Epithelial cell of proximal tubule (primary cell): Measurements from ENCODE around the gene PCP2. TPM values are rescaled to one million over a fixed set of nuclear protein-coding genes. Genes with fewer than 3 reads are reported as not detected.

Source experiments
- DNase-seq: peaks from one replicate; pipeline ENCODE4 v3.0.0-alpha.2; 2011; ENCODE audit warnings: low read depth
- H3K4me3 ChIP-seq: 2 replicates; pipeline ENCODE4 v1.5.1; 2011; ENCODE audit warnings: low read depth, mild to moderate bottlenecking, low read length
- total RNA-seq: library from RNA; depleted of rRNA; stranded (reverse); fragments of >200 nt; gene quantifications from 2 replicates; pipeline ENCODE4 v1.2.3, GENCODE V29; 2015
- TF ChIP-seq, protein P1 (sequence below): conservative IDR thresholded peaks from 2 replicates; pipeline ENCODE4 v1.5.1; 2012; ENCODE audit warnings: low read depth, mild to moderate bottlenecking, low read length

The PCP2 gene
- total RNA-seq, 1 donor from 2014 or later, result not detected

DNA sequence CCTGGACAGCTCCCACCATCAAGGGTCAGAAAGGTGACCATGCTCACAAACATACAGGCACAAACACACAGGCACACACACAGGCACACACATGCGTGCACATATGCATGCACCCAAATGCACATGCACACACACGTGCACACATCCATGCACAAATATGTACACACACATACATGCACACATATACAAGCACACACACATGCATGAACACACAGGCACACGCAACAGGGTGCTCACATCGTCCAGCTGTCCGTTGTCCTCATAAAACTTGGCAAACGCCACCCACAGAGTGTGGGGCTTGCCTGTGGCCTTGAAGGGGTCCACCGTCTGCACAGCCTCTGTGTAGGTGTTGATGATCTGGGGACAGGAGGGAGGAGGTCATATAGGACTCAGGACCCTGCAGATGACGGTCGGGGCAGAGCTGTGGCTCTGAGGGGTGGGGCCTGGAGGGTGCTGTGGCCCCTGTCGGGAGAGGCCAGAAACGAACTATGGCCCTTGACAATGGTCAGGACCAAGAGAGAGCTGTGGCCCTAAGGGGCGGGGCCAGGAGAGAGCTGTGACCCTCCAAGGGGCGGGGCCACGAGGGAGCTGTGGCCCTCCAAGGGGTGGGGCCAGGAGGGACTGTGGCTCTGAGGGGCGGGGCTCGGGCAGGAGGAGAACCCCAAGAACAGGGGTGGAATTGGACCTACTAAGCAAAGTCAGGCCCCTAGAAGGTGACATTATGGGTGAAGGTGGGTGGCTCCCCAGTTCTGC is 10.4 kb downstream of the PCP2 start:
- TF ChIP-seq, protein P1, sequence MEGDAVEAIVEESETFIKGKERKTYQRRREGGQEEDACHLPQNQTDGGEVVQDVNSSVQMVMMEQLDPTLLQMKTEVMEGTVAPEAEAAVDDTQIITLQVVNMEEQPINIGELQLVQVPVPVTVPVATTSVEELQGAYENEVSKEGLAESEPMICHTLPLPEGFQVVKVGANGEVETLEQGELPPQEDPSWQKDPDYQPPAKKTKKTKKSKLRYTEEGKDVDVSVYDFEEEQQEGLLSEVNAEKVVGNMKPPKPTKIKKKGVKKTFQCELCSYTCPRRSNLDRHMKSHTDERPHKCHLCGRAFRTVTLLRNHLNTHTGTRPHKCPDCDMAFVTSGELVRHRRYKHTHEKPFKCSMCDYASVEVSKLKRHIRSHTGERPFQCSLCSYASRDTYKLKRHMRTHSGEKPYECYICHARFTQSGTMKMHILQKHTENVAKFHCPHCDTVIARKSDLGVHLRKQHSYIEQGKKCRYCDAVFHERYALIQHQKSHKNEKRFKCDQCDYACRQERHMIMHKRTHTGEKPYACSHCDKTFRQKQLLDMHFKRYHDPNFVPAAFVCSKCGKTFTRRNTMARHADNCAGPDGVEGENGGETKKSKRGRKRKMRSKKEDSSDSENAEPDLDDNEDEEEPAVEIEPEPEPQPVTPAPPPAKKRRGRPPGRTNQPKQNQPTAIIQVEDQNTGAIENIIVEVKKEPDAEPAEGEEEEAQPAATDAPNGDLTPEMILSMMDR, result no peak
- no peak overlapping the region for H3K4me3 ChIP-seq
- DNase-seq, result no peak

DNA sequence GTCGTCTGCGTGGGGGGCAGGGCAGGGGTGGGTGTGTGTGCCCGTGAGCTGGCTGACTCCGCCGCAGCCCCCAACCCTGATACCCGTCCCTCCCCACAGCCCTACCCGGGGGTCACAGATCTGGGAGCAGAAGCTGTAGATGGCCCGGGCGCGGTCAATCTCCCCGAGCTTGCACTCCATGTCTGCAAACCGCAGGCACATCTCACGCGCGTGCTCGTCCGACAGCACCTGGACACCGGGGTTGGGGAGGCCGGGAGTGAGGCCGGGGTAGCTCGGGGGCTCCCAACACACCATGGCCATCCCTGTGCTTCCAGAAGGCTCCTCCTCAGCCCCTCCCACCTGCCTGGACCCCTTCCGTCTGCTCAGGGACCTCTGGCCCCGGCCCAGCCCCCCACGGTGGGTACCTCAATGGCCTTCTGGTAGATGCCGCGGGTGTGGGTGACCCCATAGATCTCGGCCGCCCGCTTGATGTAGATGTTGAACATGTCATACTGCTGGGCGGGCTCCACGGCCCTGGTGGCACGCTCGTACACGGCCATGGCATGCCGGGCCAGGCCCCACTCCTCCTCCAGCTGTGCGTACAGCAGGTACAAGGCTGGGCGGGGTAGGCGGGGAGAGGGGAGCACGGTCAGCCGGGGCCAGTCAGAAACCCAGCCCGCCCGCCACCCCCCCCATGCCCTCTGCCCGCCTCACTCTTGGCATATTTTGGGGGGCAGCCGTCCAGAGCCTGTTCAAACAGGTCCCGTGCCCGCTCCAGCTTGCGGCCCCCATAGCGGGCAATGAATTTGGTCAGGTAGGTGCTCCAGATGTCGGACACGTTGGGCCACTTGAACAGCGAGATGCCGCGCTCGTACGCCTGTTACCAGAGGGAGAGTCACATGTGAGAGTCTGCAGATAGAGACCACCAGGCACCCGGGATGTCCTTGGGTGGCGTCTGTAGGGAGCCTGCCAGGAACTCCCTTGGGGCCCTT is 12.8 kb downstream of the PCP2 start:
- DNase-seq, result no peak

GRCh38 chr19:7619671-7620441 is 13.7 kb downstream of the PCP2 start:
- H3K4me3 ChIP-seq, result no peak overlapping the region
- no peak for DNase-seq
- TF ChIP-seq, protein P1, result no peak

More for the DNA sequence above, 12.8 kb downstream of the PCP2 start:
- TF ChIP-seq, protein P1, result no peak
- no peak overlapping the region for H3K4me3 ChIP-seq

- no peak for DNase-seq
- TF ChIP-seq, protein P1, result no peak
- H3K4me3 ChIP-seq, result no peak overlapping the region
These were observed 14.6 kb downstream of the PCP2 start for GRCh38 chr19:7618771-7619510.

DNA sequence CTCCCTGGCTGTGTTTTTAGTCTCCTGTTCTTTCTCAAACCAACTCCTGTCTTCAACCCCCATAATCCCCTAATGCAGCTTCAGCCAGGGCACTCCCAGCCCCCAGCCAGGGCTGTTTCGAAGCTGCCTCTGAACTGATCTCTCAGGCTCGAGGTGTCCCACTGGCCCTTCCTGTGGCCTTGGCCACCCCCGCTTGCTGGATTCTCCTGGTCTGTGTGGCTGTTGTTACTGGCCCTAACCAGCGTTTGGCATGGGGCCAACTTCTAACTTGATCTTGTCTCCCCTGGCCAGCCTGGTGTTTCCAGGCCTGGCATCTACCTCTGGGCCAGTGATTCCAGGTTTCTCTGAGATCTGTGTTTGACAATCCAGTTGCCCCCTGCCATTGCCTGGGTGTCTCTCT is 15.2 kb downstream of the PCP2 start:
- TF ChIP-seq, protein P1, result no peak
- no peak for DNase-seq
- no peak overlapping the region for H3K4me3 ChIP-seq

- TF ChIP-seq, protein P1, result no peak
- no peak overlapping the region for H3K4me3 ChIP-seq
- DNase-seq, result no peak
These were observed 15.8 kb downstream of the PCP2 start for GRCh38 chr19:7617735-7618134.
